OCI-LY3 (cell line): ENCODE measurements around the gene CHST11.

Experiments
- H2AFZ ChIP-seq: fragments of 200-600, 300-600 bp; shearing (Covaris generic); 2 replicates; pipeline ENCODE4 v1.6.0; 2014; ENCODE audit warnings: antibody characterized with exemption, low read depth, low read length
- H3K27ac ChIP-seq: fragments of 200-600, 300-600 bp; sonication (generic); 2 replicates; pipeline ENCODE4 v1.5.1; 2014; ENCODE audit warnings: mild to moderate bottlenecking, low read length, moderate library complexity, mixed read lengths
- H3K27me3 ChIP-seq: fragments of 200-600, 300-600 bp; sonication (generic); 2 replicates; pipeline ENCODE4 v1.6.1; 2014; ENCODE audit warnings: low read depth, low read length, mixed read lengths
- H3K36me3 ChIP-seq: fragments of 200-600, 300-600 bp; sonication (generic); replicated peaks from 2 replicates; pipeline ENCODE3; 2014; ENCODE audit warnings: low read depth, low read length, mixed read lengths
- H3K4me1 ChIP-seq: fragments of 300-600, 200-600 bp; sonication (generic); 2 replicates; pipeline ENCODE4 v1.6.1; 2014; ENCODE audit warnings: low read length, mixed read lengths
- H3K4me2 ChIP-seq: fragments of 200-600, 300-600 bp; sonication (generic); 2 replicates; pipeline ENCODE4 v1.6.1; 2014; ENCODE audit warnings: low read length, mixed read lengths
- H3K4me3 ChIP-seq: fragments of 300-600, 200-600 bp; sonication (generic); 2 replicates; pipeline ENCODE4 v1.5.1; 2014; ENCODE audit warnings: antibody characterized with exemption, mild to moderate bottlenecking, low read length, moderate library complexity
- H3K79me2 ChIP-seq: fragments of 300-600, 200-600 bp; shearing (Covaris generic); 2 replicates; pipeline ENCODE4 v1.6.1; 2014; ENCODE audit warnings: mild to moderate bottlenecking, low read length, mixed read lengths
- H3K9ac ChIP-seq: fragments of 300-600, 200-600 bp; shearing (Covaris generic); 2 replicates; pipeline ENCODE4 v1.6.0; 2014; ENCODE audit warnings: mild to moderate bottlenecking, low read length, moderate library complexity
- H3K9me3 ChIP-seq: fragments of 200-600, 300-600 bp; shearing (Covaris generic); 2 replicates; pipeline ENCODE4 v1.6.1; 2014; ENCODE audit warnings: low read length, mixed read lengths; ENCODE audit not compliant: insufficient read depth
- H4K20me1 ChIP-seq: fragments of 200-600, 300-600 bp; sonication (generic); 2 replicates; pipeline ENCODE4 v1.6.1; 2016; ENCODE audit warnings: low read length, mixed read lengths; ENCODE audit not compliant: insufficient read depth
- EZH2phosphoT487 ChIP-seq: fragments of 200-600 bp; shearing (Covaris generic); IDR thresholded peaks from 2 replicates; pipeline ENCODE4 v1.6.1; 2018; ENCODE audit warnings: antibody characterized with exemption, mixed run types, low read depth
- TF ChIP-seq, protein P1 (sequence below): fragments of 200-600, 300-600 bp; sonication (generic); IDR thresholded peaks from 2 replicates; pipeline ENCODE4 v1.5.1; 2014; ENCODE audit warnings: antibody characterized with exemption, low read length, low read depth

Gene CHST11

DNA sequence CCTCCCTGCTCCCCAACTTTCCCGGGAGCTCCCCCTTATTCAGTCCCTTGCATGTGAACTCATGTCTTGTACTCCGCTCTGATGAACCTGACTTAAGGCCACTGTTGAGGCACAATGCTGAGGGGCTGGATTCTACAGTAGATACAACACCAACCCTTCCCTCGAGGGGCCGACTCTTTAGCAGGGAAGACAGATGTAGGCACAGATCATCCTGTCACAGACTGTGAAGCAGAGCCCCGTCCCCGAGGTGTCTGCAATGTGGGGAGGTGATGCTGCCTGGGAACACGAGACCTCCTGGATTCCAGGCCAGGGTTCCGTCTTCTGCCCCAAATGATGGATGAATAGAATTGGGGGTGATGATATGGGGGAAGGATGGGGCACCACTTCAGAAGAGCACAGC is 175.1 kb downstream of the CHST11 start:
- no peak overlapping the region for H3K4me3 ChIP-seq
- H3K4me1 ChIP-seq: no peaks in the 10 kb centered on the region
- H2AFZ ChIP-seq: no peak overlapping the region
- H3K79me2 ChIP-seq: no peaks in the 10 kb centered on the region
- H3K9ac ChIP-seq: no peak overlapping the region
- H4K20me1 ChIP-seq: no peaks in the 10 kb centered on the region
- H3K4me2 ChIP-seq: no peak overlapping the region
- H3K27me3 ChIP-seq: no peaks in the 10 kb centered on the region
- TF ChIP-seq EZH2phosphoT487: no peak
- TF ChIP-seq, protein P1, sequence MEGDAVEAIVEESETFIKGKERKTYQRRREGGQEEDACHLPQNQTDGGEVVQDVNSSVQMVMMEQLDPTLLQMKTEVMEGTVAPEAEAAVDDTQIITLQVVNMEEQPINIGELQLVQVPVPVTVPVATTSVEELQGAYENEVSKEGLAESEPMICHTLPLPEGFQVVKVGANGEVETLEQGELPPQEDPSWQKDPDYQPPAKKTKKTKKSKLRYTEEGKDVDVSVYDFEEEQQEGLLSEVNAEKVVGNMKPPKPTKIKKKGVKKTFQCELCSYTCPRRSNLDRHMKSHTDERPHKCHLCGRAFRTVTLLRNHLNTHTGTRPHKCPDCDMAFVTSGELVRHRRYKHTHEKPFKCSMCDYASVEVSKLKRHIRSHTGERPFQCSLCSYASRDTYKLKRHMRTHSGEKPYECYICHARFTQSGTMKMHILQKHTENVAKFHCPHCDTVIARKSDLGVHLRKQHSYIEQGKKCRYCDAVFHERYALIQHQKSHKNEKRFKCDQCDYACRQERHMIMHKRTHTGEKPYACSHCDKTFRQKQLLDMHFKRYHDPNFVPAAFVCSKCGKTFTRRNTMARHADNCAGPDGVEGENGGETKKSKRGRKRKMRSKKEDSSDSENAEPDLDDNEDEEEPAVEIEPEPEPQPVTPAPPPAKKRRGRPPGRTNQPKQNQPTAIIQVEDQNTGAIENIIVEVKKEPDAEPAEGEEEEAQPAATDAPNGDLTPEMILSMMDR: no peak
- no peaks in the 10 kb centered on the region for H3K9me3 ChIP-seq
- no peak overlapping the region for H3K27ac ChIP-seq
- H3K36me3 ChIP-seq: no peaks in the 10 kb centered on the region

DNA sequence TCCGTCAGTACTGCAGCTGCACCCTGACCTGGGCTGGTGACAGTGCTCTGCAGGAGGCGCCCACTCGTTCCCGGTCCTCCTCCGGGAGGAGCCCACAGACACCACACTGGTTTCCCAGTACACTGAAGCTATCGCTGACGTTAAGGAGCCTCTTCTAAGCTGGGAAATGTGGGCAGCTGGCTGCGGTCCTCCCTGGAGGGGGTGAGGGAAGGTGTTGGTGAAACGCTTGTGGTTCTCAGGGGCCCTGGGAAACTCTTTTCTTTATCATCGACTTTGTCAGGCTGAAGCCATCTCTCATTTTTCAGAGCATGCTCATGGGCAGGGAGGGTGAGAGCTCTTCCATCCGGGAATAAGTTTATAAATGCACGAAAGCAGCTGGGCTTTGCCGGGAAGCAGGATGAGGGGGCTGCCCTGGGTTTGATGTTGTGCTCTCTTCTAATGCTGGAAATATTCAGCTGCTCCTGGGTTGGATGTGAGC is 176.0 kb downstream of the CHST11 start:
- no peak overlapping the region for H2AFZ ChIP-seq
- no peak overlapping the region for H3K27ac ChIP-seq
- no peaks in the 10 kb centered on the region for H3K9me3 ChIP-seq
- no peaks in the 10 kb centered on the region for H4K20me1 ChIP-seq
- no peaks in the 10 kb centered on the region for H3K79me2 ChIP-seq
- no peaks in the 10 kb centered on the region for H3K36me3 ChIP-seq
- H3K27me3 ChIP-seq: no peaks in the 10 kb centered on the region
- no peak overlapping the region for H3K4me2 ChIP-seq
- TF ChIP-seq EZH2phosphoT487: no peak
- TF ChIP-seq, protein P1: no peak
- H3K4me3 ChIP-seq: no peak overlapping the region
- no peak overlapping the region for H3K9ac ChIP-seq
- H3K4me1 ChIP-seq: no peaks in the 10 kb centered on the region

DNA sequence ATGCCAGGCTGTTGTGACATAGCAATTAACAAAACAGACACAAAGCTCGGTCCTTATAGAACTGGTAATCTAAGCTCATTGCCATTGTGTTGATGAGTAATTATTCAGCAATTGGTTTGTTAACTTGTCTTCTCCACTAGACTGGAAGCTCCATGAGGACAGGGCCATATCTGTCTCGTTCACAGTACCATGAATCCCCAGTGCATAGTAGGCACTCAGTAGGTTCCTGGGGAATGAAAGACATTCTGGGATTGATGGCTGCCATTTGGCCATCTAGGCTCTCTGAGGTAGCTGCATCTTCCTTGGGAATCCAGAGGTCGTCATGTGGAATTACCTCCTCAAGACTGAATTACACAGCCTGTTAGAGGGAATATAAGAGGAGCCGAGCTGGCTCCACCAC is 177.3 kb downstream of the CHST11 start:
- Histone ChIP-seq H3K9me3 (no peaks in the 10 kb centered on the region), H3K4me3 (no peak overlapping the region), H2AFZ (no peak overlapping the region), H3K27me3 (no peaks in the 10 kb centered on the region), H3K4me1 (no peaks in the 10 kb centered on the region), H3K9ac (no peak overlapping the region), H3K27ac (no peak overlapping the region), H4K20me1 (no peaks in the 10 kb centered on the region), H3K79me2 (no peaks in the 10 kb centered on the region), H3K4me2 (no peak overlapping the region), H3K36me3 (no peaks in the 10 kb centered on the region)
- TF ChIP-seq, protein P1: no peak

DNA sequence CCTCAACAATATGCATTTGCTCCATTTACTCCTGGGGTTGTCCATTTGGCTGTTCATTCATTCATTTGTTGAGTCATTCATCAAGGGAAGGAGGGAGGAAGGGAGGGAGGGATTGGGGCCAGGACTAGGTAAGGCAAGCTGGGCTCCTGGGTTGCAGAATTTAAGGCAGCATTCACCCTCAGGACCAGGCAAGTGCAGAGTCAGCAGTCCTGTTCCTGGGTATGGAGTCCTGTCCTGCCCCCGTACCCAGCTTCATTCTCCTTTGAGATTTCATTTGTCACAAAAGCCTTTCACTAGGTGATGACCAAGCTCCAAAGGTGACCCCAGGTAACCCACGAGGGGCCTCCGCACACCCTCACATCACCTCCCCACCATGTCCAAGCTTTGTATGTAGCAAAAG is 178.1 kb downstream of the CHST11 start:
- Histone ChIP-seq H3K9me3 (no peaks in the 10 kb centered on the region), H3K9ac (no peak overlapping the region), H3K27me3 (no peaks in the 10 kb centered on the region), H3K4me2 (no peak overlapping the region), H3K4me3 (no peak overlapping the region), H4K20me1 (no peaks in the 10 kb centered on the region), H3K36me3 (no peaks in the 10 kb centered on the region), H3K4me1 (no peaks in the 10 kb centered on the region), H3K27ac (no peak overlapping the region), H2AFZ (no peak overlapping the region), H3K79me2 (no peaks in the 10 kb centered on the region)
- no peak for TF ChIP-seq EZH2phosphoT487
- TF ChIP-seq, protein P1: no peak
